GM12874 (cell line): ENCODE measurements around the gene TRNAU1AP.

Experiments
- CTCF ChIP-seq: IDR thresholded peaks from 2 replicates; pipeline ENCODE4 v1.5.1; 2011; ENCODE audit warnings: low read depth, mild to moderate bottlenecking, control low read depth, low read length, moderate library complexity; ENCODE audit not compliant: insufficient read depth

TRNAU1AP gene

DNA sequence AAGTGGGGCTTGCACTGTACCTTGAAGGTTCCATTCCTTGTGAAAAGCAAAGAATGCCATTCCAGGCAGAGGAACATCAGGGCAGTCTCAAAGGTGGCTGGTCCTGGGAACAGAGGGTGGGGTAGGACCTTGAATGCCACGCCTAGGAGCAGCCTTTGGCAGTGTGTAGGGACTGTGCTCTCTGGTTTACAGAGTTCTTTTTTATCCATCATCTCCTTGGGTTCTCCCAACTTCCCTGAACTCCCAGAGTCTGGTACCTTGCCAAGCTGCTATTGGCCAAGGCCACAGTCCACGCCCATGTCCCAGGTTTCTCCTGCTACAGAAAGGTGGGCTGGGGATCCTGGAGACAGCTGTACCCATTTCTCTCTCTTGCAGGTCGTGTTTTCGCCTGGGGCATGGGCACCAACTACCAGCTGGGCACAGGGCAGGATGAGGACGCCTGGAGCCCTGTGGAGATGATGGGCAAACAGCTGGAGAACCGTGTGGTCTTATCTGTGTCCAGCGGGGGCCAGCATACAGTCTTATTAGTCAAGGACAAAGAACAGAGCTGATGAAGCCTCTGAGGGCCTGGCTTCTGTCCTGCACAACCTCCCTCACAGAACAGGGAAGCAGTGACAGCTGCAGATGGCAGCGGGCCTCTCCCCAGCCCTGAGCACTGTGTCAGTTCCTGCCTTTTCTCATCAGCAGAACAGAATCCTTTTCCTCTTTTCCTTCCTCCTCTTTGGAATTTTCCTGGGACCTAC, 15.3 kb upstream of the TRNAU1AP start:
- TF ChIP-seq CTCF = no peak

- no peak for TF ChIP-seq CTCF
Observed at GRCh38 chr1:28538286-28538685, 14.6 kb upstream of the TRNAU1AP start.

GRCh38 chr1:28540651-28541050, 12.2 kb upstream of the TRNAU1AP start:
- no peak for TF ChIP-seq CTCF

DNA sequence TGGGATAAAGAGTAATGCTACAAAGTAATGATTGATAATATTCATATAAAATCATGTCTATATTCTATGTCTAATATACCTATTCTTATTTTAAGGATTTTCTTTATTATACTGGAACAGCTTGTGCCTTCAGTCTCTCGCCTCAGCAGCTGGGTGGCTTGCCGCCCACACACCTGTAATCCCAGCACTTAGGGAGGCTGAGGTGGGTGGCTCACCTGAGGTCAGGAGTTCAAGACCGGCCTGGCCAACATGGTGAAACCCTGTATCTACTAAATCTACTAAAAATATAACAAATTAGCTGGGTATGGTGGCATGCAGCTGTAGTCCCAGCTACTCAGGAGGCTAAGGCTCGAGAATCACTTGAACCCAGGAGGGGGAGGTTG, 7.6 kb upstream of the TRNAU1AP start:
- TF ChIP-seq CTCF = no peak

DNA sequence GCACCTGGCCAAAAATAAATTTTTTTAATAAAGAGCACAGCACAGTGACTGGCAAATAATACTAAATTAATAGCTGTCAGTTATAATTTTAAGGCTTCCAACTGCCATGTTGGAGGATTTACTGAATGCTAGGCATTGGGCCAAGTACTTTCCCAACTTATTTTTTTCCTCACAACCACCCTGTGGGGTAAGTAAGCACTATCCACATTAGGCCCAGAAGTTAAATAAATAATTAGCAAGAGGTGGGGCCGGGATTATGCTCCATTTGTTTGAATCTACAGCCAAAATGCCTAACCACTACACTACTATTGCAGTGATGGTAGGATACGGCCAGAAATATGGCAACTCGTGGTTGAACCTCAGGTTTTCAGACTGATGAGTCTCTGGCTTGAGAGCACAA, 4.6 kb upstream of the TRNAU1AP start:
- TF ChIP-seq CTCF = no peak

DNA sequence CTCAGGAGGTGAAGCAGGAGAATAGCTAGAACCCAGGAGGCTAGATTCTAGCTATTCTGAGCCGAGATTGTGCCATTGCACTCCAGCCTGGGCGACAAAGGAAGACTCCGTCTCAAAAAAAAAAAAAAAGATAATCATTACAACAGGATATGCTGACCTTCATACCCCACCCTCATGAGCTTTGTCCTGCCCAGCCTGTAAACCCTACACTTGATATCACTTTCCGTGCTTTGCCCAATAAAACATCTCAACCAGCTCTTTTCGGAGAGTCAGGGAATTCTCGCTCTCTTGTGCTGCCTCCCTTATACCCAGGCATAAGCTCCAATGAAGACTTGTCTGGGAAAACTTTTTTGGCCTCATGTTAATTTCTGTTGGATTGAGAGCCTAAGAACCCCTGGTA, 1.5 kb upstream of the TRNAU1AP start:
- TF ChIP-seq CTCF = no peak

DNA sequence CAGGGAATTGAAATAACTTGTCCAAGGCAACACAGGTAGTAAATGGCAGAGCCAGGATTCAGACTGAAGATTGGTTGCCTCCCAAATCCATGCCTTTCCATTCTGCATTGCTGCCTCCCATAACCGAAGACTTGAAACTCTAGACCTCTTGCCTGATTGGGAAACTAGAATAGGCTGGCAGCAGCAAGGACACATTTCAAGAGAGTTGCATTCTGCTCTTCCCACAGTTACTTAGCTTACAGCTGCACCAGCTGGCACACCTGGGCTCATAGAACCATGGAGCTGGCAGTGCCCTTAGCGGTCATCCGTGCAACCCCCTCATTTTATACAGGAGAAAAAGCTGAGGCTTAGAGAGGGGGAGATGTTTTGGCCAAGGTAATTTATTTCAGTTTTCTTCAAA, 8.0 kb downstream of the TRNAU1AP start:
- no peak for TF ChIP-seq CTCF
